OCI-LY1 (cell line): ENCODE measurements around the gene BTBD19.

Experiments used
- H2AFZ ChIP-seq: fragments of 200-600 bp; sonication (generic), shearing (Covaris generic); 2 replicates; pipeline ENCODE4 v1.6.0; 2014; ENCODE audit warnings: antibody characterized with exemption, mild to moderate bottlenecking, low read length
- H3F3A ChIP-seq: fragments of 200-600 bp; sonication (generic), shearing (Covaris generic); 2 replicates; pipeline ENCODE4 v1.6.0; 2014; ENCODE audit warnings: mild to moderate bottlenecking, antibody characterized with exemption, low read length, moderate library complexity; ENCODE audit not compliant: insufficient read depth
- H3K27ac ChIP-seq: fragments of 200-600 bp; sonication (generic); 2 replicates; pipeline ENCODE4 v1.5.1; 2014; ENCODE audit warnings: low read length, mixed run types, mild to moderate bottlenecking, low read depth; ENCODE audit not compliant: poor library complexity, severe bottlenecking
- H3K27me3 ChIP-seq: fragments of 200-600 bp; sonication (generic); 2 replicates; pipeline ENCODE4 v1.6.0; 2014; ENCODE audit warnings: antibody characterized with exemption, mild to moderate bottlenecking, low read length, moderate library complexity; ENCODE audit not compliant: insufficient read depth
- H3K36me3 ChIP-seq: fragments of 200-600 bp; sonication (generic); 2 replicates; pipeline ENCODE4 v1.6.1; 2014; ENCODE audit warnings: mild to moderate bottlenecking, antibody characterized with exemption, low read length, moderate library complexity, mixed read lengths; ENCODE audit not compliant: insufficient read depth
- H3K4me1 ChIP-seq: fragments of 200-600 bp; sonication (generic); 2 replicates; pipeline ENCODE4 v1.5.1; 2014; ENCODE audit warnings: mild to moderate bottlenecking, low read length, moderate library complexity; ENCODE audit not compliant: insufficient read depth, severe bottlenecking
- H3K4me2 ChIP-seq: fragments of 200-600 bp; sonication (generic), shearing (Covaris generic); 2 replicates; pipeline ENCODE4 v1.6.1; 2014; ENCODE audit warnings: low read length
- H3K4me3 ChIP-seq: fragments of 200-600 bp; sonication (generic); 2 replicates; pipeline ENCODE4 v1.5.1; 2014; ENCODE audit warnings: low read length, low read depth, mild to moderate bottlenecking, mixed read lengths; ENCODE audit not compliant: poor library complexity, severe bottlenecking
- H3K79me2 ChIP-seq: fragments of 200-600 bp; shearing (Covaris generic); 2 replicates; pipeline ENCODE4 v1.6.1; 2016; ENCODE audit warnings: mixed run types, low read length, mixed read lengths; ENCODE audit not compliant: insufficient read depth
- H3K9ac ChIP-seq: fragments of 200-600 bp; sonication (generic), shearing (Covaris generic); 2 replicates; pipeline ENCODE4 v1.6.1; 2014; ENCODE audit warnings: mild to moderate bottlenecking, low read length, mixed read lengths
- H3K9me2 ChIP-seq: fragments of 200-600 bp; sonication (generic), shearing (Covaris generic); 2 replicates; pipeline ENCODE4 v1.6.1; 2014; ENCODE audit warnings: low read depth, mild to moderate bottlenecking, low read length, mixed read lengths
- H3K9me3 ChIP-seq: fragments of 200-600 bp; shearing (Covaris generic); 2 replicates; pipeline ENCODE4 v1.6.1; 2014; ENCODE audit warnings: low read length, mixed read lengths
- H4K20me1 ChIP-seq: fragments of 200-600 bp; sonication (generic), shearing (Covaris generic); 2 replicates; pipeline ENCODE4 v1.6.0; 2016; ENCODE audit warnings: mild to moderate bottlenecking, low read length; ENCODE audit not compliant: insufficient read depth
- CTCF ChIP-seq: fragments of 200-600 bp; sonication (generic), shearing (Covaris generic); IDR thresholded peaks from 2 replicates; pipeline ENCODE4 v1.5.1; 2017; ENCODE audit warnings: mild to moderate bottlenecking, antibody characterized with exemption, low read length, moderate library complexity, mixed read lengths
- EZH2 ChIP-seq: fragments of 200-600 bp; sonication (generic), shearing (Covaris generic); IDR thresholded peaks from 2 replicates; pipeline ENCODE4 v1.8.0; 2017; ENCODE audit warnings: borderline replicate concordance, mixed run types, mild to moderate bottlenecking, antibody characterized with exemption, low read length, moderate library complexity, mixed read lengths

BTBD19 gene

GRCh38 chr1:44820328-44821239, 12.3 kb downstream of the BTBD19 start:
- Histone ChIP-seq H3K27ac (peak overlapping the region; percentile 93), H3K9ac (peak overlapping the region; percentile 66), H2AFZ (no peak overlapping the region), H3K4me1 (peaks cover 18% of the 10 kb centered on the region), H3K9me3 (no peaks in the 10 kb centered on the region), H4K20me1 (no peaks in the 10 kb centered on the region), H3K27me3 (no peaks in the 10 kb centered on the region), H3K4me3 (peak overlapping the region; percentile 60), H3K4me2 (peak overlapping the region; percentile 88), H3K36me3 (no peaks in the 10 kb centered on the region), H3F3A (no peaks in the 10 kb centered on the region), H3K79me2 (no peaks in the 10 kb centered on the region), H3K9me2 (no peaks in the 10 kb centered on the region)
- TF ChIP-seq EZH2 (no peak), CTCF (no peak)

- no peaks in the 10 kb centered on the region for H3K36me3 ChIP-seq
- H3K27ac ChIP-seq: no peak overlapping the region
- peak overlapping the region; percentile 88; the same call in 1 of the 2 replicates for H3K4me2 ChIP-seq
These were observed 13.0 kb downstream of the BTBD19 start for GRCh38 chr1:44821240-44821715.

DNA sequence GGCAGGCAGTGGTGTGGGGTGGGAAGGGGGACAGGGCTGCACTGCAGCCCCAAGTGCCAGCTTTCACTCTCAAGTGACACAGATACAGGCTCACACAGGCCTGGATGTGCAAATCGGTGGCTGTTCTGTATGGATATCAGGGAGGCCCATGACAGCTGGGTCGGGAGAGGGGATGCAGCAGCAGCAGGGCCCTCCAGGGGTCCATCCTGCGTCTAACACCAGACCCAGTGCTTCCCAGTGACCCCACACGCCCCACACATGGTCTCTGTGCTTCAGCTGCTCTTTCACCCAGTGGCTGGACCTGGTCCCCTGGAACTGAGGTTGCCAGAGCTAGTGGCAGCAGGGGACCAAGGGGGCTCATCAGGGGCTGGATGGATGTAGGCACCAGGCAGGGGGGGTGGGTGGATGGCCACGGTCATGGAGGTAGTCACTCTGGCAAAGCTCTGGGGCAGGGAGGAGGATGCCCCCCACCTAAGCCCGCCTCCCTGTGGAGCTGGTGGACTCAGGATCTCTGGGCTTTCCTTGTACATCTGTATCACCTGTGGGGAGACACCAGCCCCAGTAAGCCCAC, 13.9 kb downstream of the BTBD19 start:
- no peak overlapping the region for H2AFZ ChIP-seq
- no peak overlapping the region for H3K4me3 ChIP-seq
- H3K27ac ChIP-seq: no peak overlapping the region
- no peaks in the 10 kb centered on the region for H3K9me3 ChIP-seq
- H3K36me3 ChIP-seq: no peaks in the 10 kb centered on the region
- H3K9ac ChIP-seq: no peak overlapping the region
- peaks cover 10% of the 10 kb centered on the region; the same call in 1 of the 2 replicates for H3K27me3 ChIP-seq
- no peaks in the 10 kb centered on the region for H4K20me1 ChIP-seq
- H3K9me2 ChIP-seq: no peaks in the 10 kb centered on the region
- H3F3A ChIP-seq: no peaks in the 10 kb centered on the region
- no peaks in the 10 kb centered on the region for H3K79me2 ChIP-seq
- no peak overlapping the region for H3K4me2 ChIP-seq
- H3K4me1 ChIP-seq: peaks cover 21% of the 10 kb centered on the region
- TF ChIP-seq EZH2 (no peak), CTCF (no peak)

More at GRCh38 chr1:44821240-44821715, 13.0 kb downstream of the BTBD19 start:
- no peak for TF ChIP-seq EZH2
- TF ChIP-seq CTCF: no peak
- no peaks in the 10 kb centered on the region for H3K79me2 ChIP-seq
- H3K4me1 ChIP-seq: peaks cover 18% of the 10 kb centered on the region
- no peak overlapping the region for H2AFZ ChIP-seq
- no peaks in the 10 kb centered on the region for H3K9me2 ChIP-seq
- H3K4me3 ChIP-seq: no peak overlapping the region
- H3K9me3 ChIP-seq: no peaks in the 10 kb centered on the region
- no peak overlapping the region for H3K9ac ChIP-seq
- H3K27me3 ChIP-seq: 0 out of 2 replicates have a peak, but pooled peaks cover 2% of the 10 kb centered on the region
- no peaks in the 10 kb centered on the region for H4K20me1 ChIP-seq
- no peaks in the 10 kb centered on the region for H3F3A ChIP-seq
